WTC11 (cell line): ENCODE results near the gene RCL1.
A peak's percentile ranks its signal among the peaks of the same experiment; 100 is the strongest.

Experiments
- CREB1 ChIP-seq: sonication (generic); formaldehyde crosslinking; IDR thresholded peaks from 2 replicates; pipeline ENCODE4 v1.8.0; 2023; ENCODE audit warnings: mild to moderate bottlenecking, missing genetic modification reagents
- CTCF ChIP-seq: fragments of 200-600 bp; IDR thresholded peaks from 2 replicates; pipeline ENCODE4 v1.8.0; 2022; ENCODE audit warnings: antibody characterized with exemption
- MAX ChIP-seq: sonication (generic); formaldehyde crosslinking; IDR thresholded peaks from 2 replicates; pipeline ENCODE4 v1.8.0; 2022; ENCODE audit warnings: mild to moderate bottlenecking, missing genetic modification reagents
- TEAD4 ChIP-seq: sonication (generic); formaldehyde crosslinking; IDR thresholded peaks from 2 replicates; pipeline ENCODE4 v1.8.0; 2022; ENCODE audit warnings: mild to moderate bottlenecking, missing genetic modification reagents

- TF ChIP-seq CTCF (peak; percentile 10; the same call in 1 of the 2 replicates), CREB1 (no peak), TEAD4 (CRISPR knock-in tag) (no peak), MAX (CRISPR knock-in tag) (0 out of 2 replicates have a peak, but pooled peaks have one; percentile 25)
Measured at GRCh38 chr9:4762886-4763541, 29.7 kb upstream of the RCL1 start.
